B cell (primary cell): ENCODE measurements around the gene ABHD12B. TPM values are rescaled to one million over a fixed set of nuclear protein-coding genes. Genes with fewer than 3 reads are reported as not detected.
"Not testable (repeated sequence)": the region's sequence is repeated elsewhere in the genome, so short reads cannot be mapped to it uniquely, and the experiment has no call there.

ENCODE experiments used
- ATAC-seq: fragments of 200-7000 bp; cut with Tn5 transposase; one replicate; pipeline ENCODE4 v1.10.0; 2021; ENCODE audit warnings: low read depth, mild to moderate bottlenecking, moderate number of reproducible peaks, moderate library complexity
- CTCF ChIA-PET: fragments of 350-600 bp; sonication (Branson Sonifier 250); formaldehyde crosslinking; loops from one replicate; lab custom pipeline; 2021; ENCODE audit warnings: antibody characterized with exemption, inconsistent platforms; lab: Charles Lee
- POLR2A ChIA-PET: fragments of 350-600 bp; sonication (Branson Sonifier 250); formaldehyde crosslinking; loops from one replicate; lab custom pipeline; 2021; ENCODE audit warnings: antibody characterized with exemption; lab: Charles Lee
- DNase-seq: peaks from one replicate; pipeline ENCODE4 v3.0.0; 2013
- H2AFZ ChIP-seq: 2 replicates; pipeline ENCODE4 v1.6.1; 2012; ENCODE audit warnings: mild to moderate bottlenecking, low read depth, low read length; ENCODE audit not compliant: insufficient read depth, poor library complexity, severe bottlenecking
- H3K27ac ChIP-seq, 2 donors: 1 replicate in 1 of 2; 2 replicates in 1 of 2; pipeline ENCODE4 v1.5.1; 2012 to 2013; ENCODE audit warnings: low read length in 2 of 2, mild to moderate bottlenecking in 2 of 2, moderate library complexity in 1 of 2
- H3K27me3 ChIP-seq, 4 experiments: fragments of 200-600 bp in 1 of 4; sonication (generic) in 1 of 4; replicated peaks in 1 of 4; 1 replicate in 2 of 4; 2 replicates in 2 of 4; pipeline versions ENCODE4 v1.6.1 to v1.7.0; 2013 to 2016; ENCODE audit warnings: low read length in 3 of 4, mild to moderate bottlenecking in 2 of 4, mixed read lengths in 1 of 4, moderate library complexity in 1 of 4; ENCODE audit not compliant: insufficient read depth in 4 of 4, control insufficient read depth in 3 of 4; ENCODE audit errors: control extremely low read depth in 1 of 4
- H3K36me3 ChIP-seq, 2 experiments: replicated peaks in 1 of 2; 1 replicate in 1 of 2; 2 replicates in 1 of 2; pipeline versions ENCODE4 v1.6.1 to v1.7.1; 2013; ENCODE audit warnings: low read length in 1 of 2; ENCODE audit not compliant: insufficient read depth in 2 of 2, control insufficient read depth in 1 of 2; ENCODE audit errors: control extremely low read depth in 1 of 2, extremely low read depth in 1 of 2
- H3K4me1 ChIP-seq, 2 donors: fragments of 200-600 bp in 1 of 2; sonication (generic) in 1 of 2; 1 replicate in 1 of 2; 2 replicates in 1 of 2; pipeline versions ENCODE4 v1.5.1 to v1.6.1; 2013 to 2017; ENCODE audit warnings: low read length in 2 of 2; ENCODE audit not compliant: control insufficient read depth in 2 of 2, insufficient read depth in 2 of 2
- H3K4me2 ChIP-seq: replicated peaks from 2 replicates; pipeline ENCODE3; 2012; ENCODE audit warnings: mild to moderate bottlenecking, low read depth, low read length; ENCODE audit not compliant: poor library complexity, severe bottlenecking
- H3K4me3 ChIP-seq, 5 experiments: fragments of 200-600 bp in 1 of 5; sonication (generic) in 1 of 5; 1 replicate in 3 of 5; 2 replicates in 2 of 5; pipeline versions ENCODE4 v1.5.1 to v1.7.0; 2011 to 2016; ENCODE audit warnings: low read length in 4 of 5, mild to moderate bottlenecking in 4 of 5, low read depth in 2 of 5, control low read depth in 1 of 5, moderate library complexity in 1 of 5; ENCODE audit not compliant: insufficient read depth in 1 of 5; ENCODE audit errors: control extremely low read depth in 1 of 5, extremely low read depth in 1 of 5
- H3K79me2 ChIP-seq: fragments of 200-600 bp; sonication (generic); one replicate; pipeline ENCODE4 v1.6.0; 2016; ENCODE audit warnings: low read length; ENCODE audit not compliant: control insufficient read depth, insufficient read depth
- H3K9ac ChIP-seq: fragments of 200-600 bp; sonication (generic); 2 replicates; pipeline ENCODE4 v1.6.1; 2017; ENCODE audit warnings: mild to moderate bottlenecking, low read length, moderate library complexity
- H3K9me3 ChIP-seq, 3 donors: one replicate each; pipeline versions ENCODE4 v1.6.1 to v1.7.1; 2013; ENCODE audit warnings: low read length in 2 of 3; ENCODE audit not compliant: control insufficient read depth in 2 of 3, insufficient read depth in 1 of 3; ENCODE audit errors: control extremely low read depth in 1 of 3
- H4K20me1 ChIP-seq: 2 replicates; pipeline ENCODE4 v1.6.0; 2012; ENCODE audit warnings: mild to moderate bottlenecking, low read length; ENCODE audit not compliant: insufficient read depth, control insufficient read depth, poor library complexity, severe bottlenecking
- H3K27ac Mint-ChIP-seq: one replicate; pipeline ENCODE4 v1.8.0; 2021; ENCODE audit warnings: mixed read lengths
- H3K27me3 Mint-ChIP-seq: one replicate; pipeline ENCODE4 v1.8.0; 2021; ENCODE audit warnings: mixed read lengths
- H3K4me1 Mint-ChIP-seq: one replicate; pipeline ENCODE4 v1.8.0; 2021; ENCODE audit warnings: mixed read lengths
- H3K4me3 Mint-ChIP-seq: one replicate; pipeline ENCODE4 v1.8.0; 2021; ENCODE audit warnings: mixed read lengths
- H3K9me3 Mint-ChIP-seq: one replicate; pipeline ENCODE4 v1.8.0; 2022; ENCODE audit warnings: mixed read lengths; ENCODE audit not compliant: insufficient read depth
- CTCF ChIP-seq: fragments of 200-600 bp; IDR thresholded peaks from one replicate; pipeline ENCODE4 v1.8.0; 2022; ENCODE audit warnings: antibody characterized with exemption, mild to moderate bottlenecking
- EZH2 ChIP-seq: IDR thresholded peaks from 2 replicates; pipeline ENCODE4 v1.6.1; 2012; ENCODE audit warnings: borderline replicate concordance, low read depth, mild to moderate bottlenecking, moderate library complexity, low read length; ENCODE audit not compliant: insufficient read depth, poor library complexity, severe bottlenecking
- WGBS: methylation state at CpG from one replicate; pipeline ENCODE4 v1.1.5; 2013; ENCODE audit warnings: missing lambda C conversion rate; ENCODE audit not compliant: insufficient coverage; 5-methylcytosine and 5-hydroxymethylcytosine counted together
- intact Hi-C: fragments of 100-400 bp; cut with micrococcal nuclease; formaldehyde crosslinking; loops from one replicate; pipeline ENCODE4 v1.10.0; 2022
- polyA plus RNA-seq: library from polyadenylated mRNA; depleted of rRNA; stranded (reverse); fragments of >200 nt; gene quantifications from 2 replicates; pipeline ENCODE4 v1.2.3, GENCODE V29; 2012
- total RNA-seq, 2 donors: library from RNA; stranded (reverse); fragments of 120-200 nt in 1 of 2; gene quantifications; 1 replicate in 1 of 2; 2 replicates in 1 of 2; pipeline versions ENCODE4 v1.2.3 to v1.2.4, GENCODE V29; 2013 to 2022

ABHD12B gene
- total and polyA plus RNA-seq, 2 donors (not counting 1 experiment from before 2014, with no cell fraction given) = not detected

GRCh38 chr14:50887476-50887875 lies 15.6 kb downstream of the ABHD12B start:
- H3K4me3 Mint-ChIP-seq = no peak overlapping the region
- H3K27ac Mint-ChIP-seq = no peak overlapping the region
- no peak overlapping the region for H2AFZ ChIP-seq
- ATAC-seq (no peak), DNase-seq (no peak)
- intact Hi-C loops = no loop called here
- H3K4me2 ChIP-seq = no peak overlapping the region
- peaks cover 0 to 12% (median 6%) of the 10 kb centered on the region in 4 experiments for H3K27me3 ChIP-seq
- no peaks in the 10 kb centered on the region for H3K36me3 ChIP-seq
- H3K27ac ChIP-seq = no peak overlapping the region
- no peaks in the 10 kb centered on the region for H3K9me3 Mint-ChIP-seq
- no peak overlapping the region for H3K4me3 ChIP-seq
- H4K20me1 ChIP-seq = no peaks in the 10 kb centered on the region
- CTCF ChIA-PET = no interaction called here
- no peak overlapping the region for H3K9ac ChIP-seq
- POLR2A ChIA-PET = no interaction called here
- no peaks in the 10 kb centered on the region for H3K4me1 ChIP-seq
- TF ChIP-seq CTCF (no peak), EZH2 (no peak)
- no peaks in the 10 kb centered on the region for H3K9me3 ChIP-seq
- H3K4me1 Mint-ChIP-seq = no peaks in the 10 kb centered on the region
- peaks cover 31% of the 10 kb centered on the region for H3K27me3 Mint-ChIP-seq
- H3K79me2 ChIP-seq = no peaks in the 10 kb centered on the region

GRCh38 chr14:50892255-50892654 lies 20.4 kb downstream of the ABHD12B start:
- no peak for TF ChIP-seq EZH2
- no peak for TF ChIP-seq CTCF
- H3K27ac ChIP-seq = no peak overlapping the region
- no peaks in the 10 kb centered on the region for H3K9me3 ChIP-seq
- H3K27me3 ChIP-seq = no peaks in the 10 kb centered on the region
- intact Hi-C loops = no loop called here
- WGBS = 56% methylated on average over 1 of the region's 5 CpGs
- no peak overlapping the region for H3K4me2 ChIP-seq
- H3K4me3 ChIP-seq = no peak overlapping the region
- Mint-ChIP-seq H3K27ac (no peak overlapping the region), H3K4me1 (no peaks in the 10 kb centered on the region), H3K9me3 (no peaks in the 10 kb centered on the region), H3K27me3 (peaks cover 11% of the 10 kb centered on the region), H3K4me3 (no peak overlapping the region)
- ATAC-seq (no peak), DNase-seq (no peak)
- no peaks in the 10 kb centered on the region for H3K36me3 ChIP-seq
- CTCF ChIA-PET = no interaction called here
- no peak overlapping the region for H2AFZ ChIP-seq
- POLR2A ChIA-PET = no interaction called here
- no peak overlapping the region for H3K9ac ChIP-seq
- H3K4me1 ChIP-seq = no peaks in the 10 kb centered on the region
- no peaks in the 10 kb centered on the region for H4K20me1 ChIP-seq
- no peaks in the 10 kb centered on the region for H3K79me2 ChIP-seq

GRCh38 chr14:50896421-50896820 lies 24.6 kb downstream of the ABHD12B start:
- H3K9me3 Mint-ChIP-seq, intact Hi-C loops, ATAC-seq, H3K27ac Mint-ChIP-seq, H3K4me1 Mint-ChIP-seq, H3K27me3 ChIP-seq, H3K9me3 ChIP-seq, H3K9ac ChIP-seq, H4K20me1 ChIP-seq, H3K4me3 Mint-ChIP-seq, H3K4me2 ChIP-seq, H3K4me3 ChIP-seq, CTCF ChIA-PET, H3K79me2 ChIP-seq, POLR2A ChIA-PET, H3K27ac ChIP-seq, H2AFZ ChIP-seq, H3K36me3 ChIP-seq, DNase-seq, H3K4me1 ChIP-seq: not testable (repeated sequence)
- H3K27me3 Mint-ChIP-seq = peaks cover 20% of the 10 kb centered on the region
- no CpG with 5 or more reads among the region's 7 CpGs for WGBS
